D341Med (cell line): ENCODE results near the gene C20orf204.
"Not testable (repeated sequence)": the region's sequence is repeated elsewhere in the genome, so short reads cannot be mapped to it uniquely, and the experiment has no call there.

Experiments used
- DNase-seq: peaks from one replicate; pipeline ENCODE4 v3.0.0; 2012; ENCODE audit warnings: low spot score

Gene C20orf204

GRCh38 chr20:64035933-64036345 is at the start of gene C20orf204:
Gene C20orf204 (plus strand): TSS chr20:64036182. CDS start chr20:64036324, 142 bp downstream.
- DNase-seq: no peak

GRCh38 chr20:64000906-64001305 is 35.1 kb upstream of the C20orf204 start:
- no peak for DNase-seq

DNA sequence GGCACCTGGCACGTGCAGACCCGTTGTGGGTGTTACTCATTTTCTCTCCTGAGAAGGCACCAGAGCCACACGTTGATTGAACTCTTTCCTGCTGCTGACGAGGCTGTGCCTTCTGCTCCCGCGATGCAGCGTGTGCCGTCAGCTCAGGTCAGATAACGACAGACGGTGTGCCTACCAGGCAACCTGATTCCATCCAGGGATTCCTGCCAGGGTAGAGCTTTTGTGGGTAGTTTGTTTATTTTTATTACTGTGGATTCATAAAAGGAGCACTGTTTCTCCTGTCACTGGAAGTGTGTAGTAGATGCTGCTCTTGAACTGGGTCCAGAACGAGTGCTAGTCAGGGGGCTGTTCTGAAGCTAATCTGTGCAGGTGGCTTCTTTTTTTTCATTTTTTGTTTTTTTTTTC is 34.4 kb upstream of the C20orf204 start:
- DNase-seq: no peak

- no peak for DNase-seq
Observed at GRCh38 chr20:64003960-64004725, 31.8 kb upstream of the C20orf204 start.

DNA sequence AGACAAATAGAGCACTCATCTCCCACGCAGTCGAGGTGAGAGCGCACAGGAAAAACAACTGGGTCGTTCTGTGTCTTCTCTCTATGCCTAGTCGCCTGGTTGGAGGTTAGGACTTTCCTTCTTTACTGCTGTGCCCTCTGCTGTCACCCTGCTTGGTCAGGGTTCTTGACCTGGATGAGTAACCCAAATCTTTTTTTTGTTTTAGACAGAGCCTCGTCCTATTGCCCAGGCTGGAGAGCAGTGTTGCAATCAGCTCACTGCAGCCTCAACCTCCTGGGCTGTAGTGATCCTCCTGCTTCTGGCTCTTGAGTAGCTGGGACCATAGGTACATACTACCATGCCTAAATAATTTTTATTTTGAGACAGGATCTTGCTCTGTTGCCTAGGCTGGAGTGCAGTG is 30.6 kb upstream of the C20orf204 start:
- no peak for DNase-seq

DNA sequence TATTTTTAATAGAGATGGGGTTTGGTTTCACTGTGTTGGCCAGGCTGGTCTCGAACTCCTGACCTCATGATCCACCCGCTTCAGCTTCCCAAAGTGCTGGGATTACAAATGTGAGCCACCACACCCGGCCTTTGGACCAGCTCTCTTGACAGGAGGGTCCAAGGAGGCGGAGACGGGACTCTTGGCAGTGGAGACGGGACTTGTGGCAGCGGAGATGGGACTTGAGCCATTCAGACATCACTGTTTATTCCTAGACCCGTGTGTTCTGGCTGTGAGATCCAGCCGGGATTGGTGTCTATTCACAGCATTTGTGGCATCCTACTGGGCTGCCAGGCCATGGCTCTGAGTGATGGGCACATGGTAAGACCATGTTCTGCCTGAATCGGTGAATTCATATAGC is 29.5 kb upstream of the C20orf204 start:
- no peak for DNase-seq

GRCh38 chr20:64006902-64007301 is 29.1 kb upstream of the C20orf204 start:
- no peak for DNase-seq

DNA sequence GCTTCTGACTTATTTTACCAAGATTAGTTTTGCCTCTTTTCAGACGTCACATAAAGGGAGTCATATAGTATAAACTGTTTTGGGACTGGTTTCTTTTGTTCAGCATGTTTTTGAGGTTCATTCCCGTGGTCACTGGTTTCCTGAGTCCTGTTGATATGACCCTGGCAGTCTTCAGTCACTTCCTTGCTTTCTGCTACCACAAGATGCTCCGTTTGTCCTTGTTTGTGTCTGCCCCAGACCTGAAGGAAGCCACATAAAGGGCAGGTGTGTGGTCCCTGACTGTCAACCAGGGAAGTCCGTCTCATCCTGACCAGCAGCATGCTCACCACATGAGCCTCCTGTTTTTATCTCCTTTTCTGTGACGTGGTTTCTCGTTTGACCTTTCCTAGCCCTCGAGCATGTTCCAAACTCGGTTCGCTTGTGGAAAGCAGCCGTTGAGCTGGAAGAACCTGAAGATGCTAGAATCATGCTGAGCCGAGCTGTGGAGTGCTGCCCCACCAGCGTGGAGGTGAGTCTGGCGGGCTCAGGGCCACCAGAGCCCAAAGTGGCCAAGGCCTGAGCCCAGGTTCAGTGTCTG is 26.1 kb upstream of the C20orf204 start:
- DNase-seq: no peak

DNA sequence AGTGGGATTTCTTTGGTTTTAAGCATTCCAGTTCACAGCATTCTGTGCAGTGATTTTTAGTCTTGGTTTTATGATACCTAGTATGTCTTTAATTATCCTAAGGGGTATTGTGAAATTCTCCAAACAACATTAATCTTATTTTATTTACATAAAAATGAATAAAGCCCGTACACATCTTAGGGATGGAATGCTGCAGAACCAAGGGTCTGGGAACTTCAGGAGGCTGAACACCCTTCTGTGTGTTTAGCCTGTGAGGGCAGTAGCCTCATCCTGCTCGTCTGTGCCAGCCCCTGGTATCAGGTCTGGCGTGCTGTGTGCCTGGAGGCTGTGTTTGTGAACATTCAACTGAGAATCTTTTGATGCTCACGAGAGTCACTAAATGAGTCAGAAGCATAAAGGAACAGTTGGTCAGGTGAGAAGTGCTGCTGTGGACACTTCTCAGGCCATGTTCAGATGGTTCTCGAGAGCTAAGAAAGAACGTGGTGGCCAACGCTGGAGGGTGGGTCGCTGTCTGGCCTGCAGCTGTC is 25.2 kb upstream of the C20orf204 start:
- DNase-seq: no peak

DNA sequence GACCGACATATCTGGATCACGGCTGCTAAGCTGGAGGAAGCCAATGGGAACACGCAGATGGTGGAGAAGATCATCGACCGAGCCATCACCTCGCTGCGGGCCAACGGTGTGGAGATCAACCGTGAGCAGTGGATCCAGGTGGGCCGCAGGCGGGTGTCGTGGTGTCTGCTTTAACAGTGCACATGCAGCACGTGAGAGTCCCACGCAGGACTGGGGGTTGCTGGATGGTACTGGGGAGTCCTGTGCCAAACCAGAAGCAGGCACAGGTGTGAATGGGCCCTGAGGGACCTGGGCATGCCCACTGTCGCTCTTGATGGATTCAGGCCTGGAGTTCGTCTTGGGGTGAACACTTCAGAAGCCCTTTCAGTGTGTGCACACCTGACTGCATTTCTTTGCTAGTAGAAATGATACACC is 24.6 kb upstream of the C20orf204 start:
- DNase-seq: no peak

DNA sequence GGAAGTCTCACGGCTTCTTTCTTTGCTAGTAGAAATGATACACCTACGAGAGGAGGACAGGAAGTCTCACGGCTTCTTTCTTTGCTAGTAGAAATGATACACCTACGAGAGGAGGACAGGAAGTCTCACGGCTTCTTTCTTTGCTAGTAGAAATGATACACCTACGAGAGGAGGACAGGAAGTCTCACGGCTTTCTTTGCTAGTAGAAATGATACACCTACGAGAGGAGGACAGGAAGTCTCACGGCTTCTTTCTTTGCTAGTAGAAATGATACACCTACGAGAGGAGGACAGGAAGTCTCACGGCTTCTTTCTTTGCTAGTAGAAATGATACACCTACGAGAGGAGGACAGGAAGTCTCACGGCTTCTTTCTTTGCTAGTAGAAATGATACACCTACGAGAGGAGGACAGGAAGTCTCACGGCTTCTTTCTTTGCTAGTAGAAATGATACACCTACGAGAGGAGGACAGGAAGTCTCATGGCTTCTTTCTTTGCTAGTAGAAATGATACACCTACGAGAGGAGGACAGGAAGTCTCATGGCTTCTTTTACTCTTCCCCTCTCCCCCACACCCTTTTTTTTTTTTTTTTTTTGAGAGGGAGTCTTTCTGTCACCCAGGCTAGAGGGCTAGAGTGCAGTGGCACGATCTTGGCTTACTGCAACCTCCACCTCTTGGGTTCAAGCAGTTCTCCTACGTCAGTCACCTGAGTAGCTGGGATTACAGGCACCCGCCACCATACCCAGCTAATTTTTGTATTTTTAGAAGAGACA is 23.4 kb upstream of the C20orf204 start:
- not testable (repeated sequence) for DNase-seq

- no peak for DNase-seq
Observed at GRCh38 chr20:64015635-64016034, 20.3 kb upstream of the C20orf204 start.

GRCh38 chr20:64021124-64021975 is 14.6 kb upstream of the C20orf204 start:
- DNase-seq: no peak

DNA sequence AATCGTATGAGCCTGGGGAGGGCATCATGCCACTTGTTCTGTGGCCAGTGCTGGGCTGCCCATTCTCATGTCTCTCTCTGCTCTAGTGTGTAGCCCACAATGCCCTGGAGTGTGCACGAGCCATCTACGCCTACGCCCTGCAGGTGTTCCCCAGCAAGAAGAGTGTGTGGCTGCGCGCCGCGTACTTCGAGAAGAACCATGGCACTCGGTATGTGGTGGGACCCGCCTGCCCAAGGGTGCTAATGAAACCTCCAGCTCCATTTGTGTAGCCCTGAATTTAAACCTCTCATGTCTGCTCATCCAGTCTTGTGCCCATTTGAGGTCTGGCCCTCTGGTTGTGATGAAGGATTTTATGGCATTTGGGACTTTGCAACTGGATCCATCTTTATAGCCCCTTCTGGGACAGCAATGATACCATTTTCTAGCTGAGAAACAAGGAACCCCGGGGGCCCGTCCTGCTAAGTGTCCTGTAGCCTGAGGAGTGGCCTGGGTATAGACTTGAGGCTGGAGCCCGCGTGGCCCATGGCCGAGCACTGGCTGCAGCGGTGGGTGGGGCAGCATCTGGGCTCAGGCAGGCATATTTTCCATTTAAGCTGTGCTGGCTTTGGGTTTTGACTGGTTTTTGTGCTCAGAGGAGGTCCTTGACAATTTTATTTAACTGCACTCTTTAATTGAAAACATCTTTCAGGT is 13.2 kb upstream of the C20orf204 start:
- DNase-seq: no peak

GRCh38 chr20:64023361-64024140 is 12.4 kb upstream of the C20orf204 start:
- no peak for DNase-seq

GRCh38 chr20:64024141-64024990 is 11.6 kb upstream of the C20orf204 start:
- no peak for DNase-seq

GRCh38 chr20:64025101-64025825 is 10.7 kb upstream of the C20orf204 start:
- no peak for DNase-seq

DNA sequence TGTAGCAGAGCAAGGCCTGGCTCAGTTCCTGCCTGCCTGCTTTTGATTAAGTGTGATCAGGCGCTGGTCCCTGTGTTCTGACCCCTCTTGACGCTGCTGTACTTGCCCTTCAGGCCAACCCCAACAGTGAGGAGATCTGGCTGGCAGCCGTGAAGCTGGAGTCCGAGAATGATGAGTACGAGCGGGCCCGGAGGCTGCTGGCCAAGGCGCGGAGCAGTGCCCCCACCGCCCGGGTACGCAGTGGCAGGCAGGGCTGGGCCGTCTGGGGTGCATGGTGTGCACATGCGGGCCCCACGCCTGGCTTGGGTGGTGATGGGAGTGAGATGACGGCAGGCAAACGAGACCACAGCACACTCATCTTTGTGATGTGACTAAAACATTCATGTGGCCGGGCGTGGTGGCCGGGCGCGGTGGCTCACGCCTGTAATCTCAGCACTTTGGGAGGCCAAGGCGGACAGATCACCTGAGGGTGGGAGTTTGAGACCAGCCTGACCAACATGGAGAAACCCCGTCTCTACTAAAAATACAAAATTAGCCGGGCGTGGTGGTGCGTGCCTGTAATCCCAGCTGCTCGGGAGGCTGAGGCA is 10.1 kb upstream of the C20orf204 start:
- DNase-seq: no peak
